SK-N-SH (cell line): ENCODE results near the gene MICU2. TPM values are rescaled to one million over a fixed set of nuclear protein-coding genes. Genes with fewer than 3 reads are reported as not detected.

ENCODE experiments used
- CTCF ChIA-PET: fragments of 300-600, 350-600 bp; formaldehyde crosslinking; extraction: SDS; loops from one replicate; lab custom pipeline; 2021; lab: Yijun Ruan, JAX
- POLR2A ChIA-PET: fragments of 350-600 bp; sonication (Branson Sonifier 250); formaldehyde crosslinking; extraction: SDS; loops from one replicate; lab custom pipeline; 2020; ENCODE audit warnings: antibody characterized with exemption, inconsistent platforms; lab: Yijun Ruan, JAX
- DNase-seq: peaks from one replicate; pipeline ENCODE4 v3.0.0; 2012
- H2AFZ ChIP-seq: fragments of 200-600 bp; sonication (generic); 2 replicates; pipeline ENCODE4 v1.8.1; 2016; ENCODE audit warnings: antibody characterized with exemption, mild to moderate bottlenecking, low read depth
- H3F3A ChIP-seq: fragments of 200-600 bp; sonication (generic); replicated peaks from 2 replicates; pipeline ENCODE3; 2016; ENCODE audit warnings: antibody characterized with exemption, mild to moderate bottlenecking; ENCODE audit not compliant: insufficient read depth
- H3K27ac ChIP-seq, 2 experiments: fragments of 200-500 bp in 1 of 2; fragments of 200-600 bp in 1 of 2; sonication (Bioruptor generic) in 1 of 2; sonication (generic), shearing (Covaris generic) in 1 of 2; 2 replicates each; pipeline versions ENCODE4 v1.5.1 to v1.6.1; 2014 to 2016; ENCODE audit warnings: low read depth in 2 of 2, inconsistent platforms in 1 of 2, low read length in 1 of 2, mild to moderate bottlenecking in 1 of 2, mixed read lengths in 1 of 2
- H3K27me3 ChIP-seq: fragments of 200-600 bp; sonication (generic), shearing (Covaris generic); 2 replicates; pipeline ENCODE4 v1.6.1; 2016; ENCODE audit warnings: mixed run types; ENCODE audit not compliant: insufficient read depth
- H3K36me3 ChIP-seq, 2 experiments: fragments of 200-500 bp in 1 of 2; fragments of 200-600 bp in 1 of 2; sonication (Bioruptor generic) in 1 of 2; sonication (generic) in 1 of 2; replicated peaks in 1 of 2; 2 replicates each; pipeline versions ENCODE3 to v1.5.1; 2014 to 2016; ENCODE audit warnings: low read length in 1 of 2, mild to moderate bottlenecking in 1 of 2; ENCODE audit not compliant: insufficient read depth in 2 of 2, control insufficient read depth in 1 of 2
- H3K4me1 ChIP-seq, 2 experiments: fragments of 200-500 bp in 1 of 2; fragments of 200-600 bp in 1 of 2; sonication (Bioruptor generic) in 1 of 2; sonication (generic), shearing (Covaris generic) in 1 of 2; 2 replicates each; pipeline versions ENCODE4 v1.5.1 to v1.6.1; 2014 to 2016; ENCODE audit warnings: low read depth in 1 of 2, low read length in 1 of 2, mixed run types in 1 of 2; ENCODE audit not compliant: insufficient read depth in 2 of 2, control insufficient read depth in 1 of 2
- H3K4me2 ChIP-seq: fragments of 200-600 bp; sonication (generic), shearing (Covaris generic); 2 replicates; pipeline ENCODE4 v1.6.1; 2017; ENCODE audit warnings: mixed run types
- H3K4me3 ChIP-seq, 2 experiments: fragments of 200-500 bp in 1 of 2; fragments of 200-600 bp in 1 of 2; sonication (Bioruptor generic) in 1 of 2; sonication (generic), shearing (Covaris generic) in 1 of 2; 2 replicates each; pipeline versions ENCODE4 v1.5.1 to v1.8.1; 2014 to 2016; ENCODE audit warnings: low read depth in 2 of 2, inconsistent platforms in 1 of 2, low read length in 1 of 2, mild to moderate bottlenecking in 1 of 2, mixed read lengths in 1 of 2, moderate library complexity in 1 of 2
- H3K79me2 ChIP-seq: fragments of 200-600 bp; sonication (generic); 2 replicates; pipeline ENCODE4 v1.8.1; 2017; ENCODE audit warnings: mild to moderate bottlenecking; ENCODE audit not compliant: insufficient read depth
- H3K9ac ChIP-seq: fragments of 200-600 bp; sonication (generic); 2 replicates; pipeline ENCODE4 v1.6.1; 2017; ENCODE audit warnings: mixed run types
- H3K9me2 ChIP-seq: fragments of 200-600 bp; sonication (generic); 2 replicates; pipeline ENCODE4 v1.6.1; 2017; ENCODE audit warnings: mixed run types
- H3K9me3 ChIP-seq: fragments of 200-600 bp; sonication (generic); 2 replicates; pipeline ENCODE4 v1.6.1; 2017; ENCODE audit warnings: mixed run types, mild to moderate bottlenecking, moderate library complexity
- H4K20me1 ChIP-seq: fragments of 200-600 bp; sonication (generic); 2 replicates; pipeline ENCODE4 v1.6.1; 2017; ENCODE audit warnings: mild to moderate bottlenecking, mixed run types; ENCODE audit not compliant: insufficient read depth
- CHD2 ChIP-seq: fragments of 150-350 bp; IDR thresholded peaks from 2 replicates; pipeline ENCODE4 v1.6.1; 2018; ENCODE audit warnings: low read length; ENCODE audit not compliant: partially characterized antibody
- EZH2phosphoT487 ChIP-seq: fragments of 200-600 bp; sonication (generic); IDR thresholded peaks from 2 replicates; pipeline ENCODE4 v1.6.1; 2017; ENCODE audit warnings: low read depth, mixed run types, mild to moderate bottlenecking, antibody characterized with exemption, moderate library complexity, borderline replicate concordance
- FOXJ3 ChIP-seq: sonication (generic); formaldehyde crosslinking; IDR thresholded peaks from 2 replicates; pipeline ENCODE4 v1.5.1; 2020; ENCODE audit warnings: mild to moderate bottlenecking, missing genetic modification reagents
- FOXM1 ChIP-seq: IDR thresholded peaks from 2 replicates; pipeline ENCODE4 v1.4.0; 2012; ENCODE audit warnings: low read depth, mild to moderate bottlenecking
- GABPA ChIP-seq: IDR thresholded peaks from 2 replicates; pipeline ENCODE4 v1.4.0; 2012; ENCODE audit warnings: low read depth, mild to moderate bottlenecking
- GATA2 ChIP-seq: sonication (generic); formaldehyde crosslinking; IDR thresholded peaks from 2 replicates; pipeline ENCODE4 v1.5.0; 2020; ENCODE audit warnings: mild to moderate bottlenecking, missing genetic modification reagents
- IRF3 ChIP-seq: fragments of 150-350 bp; IDR thresholded peaks from 2 replicates; pipeline ENCODE4 v1.6.1; 2016; ENCODE audit warnings: mild to moderate bottlenecking, low read depth, low read length
- JUND ChIP-seq: IDR thresholded peaks from 2 replicates; pipeline ENCODE4 v1.4.0; 2012
- RAD21 ChIP-seq: IDR thresholded peaks from 2 replicates; pipeline ENCODE4 v1.6.1; 2012; ENCODE audit warnings: mild to moderate bottlenecking, low read length
- REST ChIP-seq: IDR thresholded peaks from 2 replicates; pipeline ENCODE4 v1.6.1; 2012; ENCODE audit warnings: mild to moderate bottlenecking, low read depth, low read length, moderate library complexity
- TCF12 ChIP-seq: IDR thresholded peaks from 2 replicates; pipeline ENCODE4 v1.4.0; 2012
- WGBS: methylation state at CpG from one replicate; pipeline ENCODE4 v1.1.6; 2017; ENCODE audit warnings: low lambda C conversion rate; 5-methylcytosine and 5-hydroxymethylcytosine counted together
- polyA plus RNA-seq, 3 experiments: library from polyadenylated mRNA; depleted of rRNA; stranded (reverse); fragments of >200 nt; gene quantifications; 2 replicates each; pipeline ENCODE4 v1.2.3, GENCODE V29; 2012
- TF ChIP-seq, protein P1 (sequence below): fragments of 150-350 bp; IDR thresholded peaks from 2 replicates; pipeline ENCODE4 v1.6.1; 2017; ENCODE audit warnings: antibody characterized with exemption, low read length, low read depth, borderline replicate concordance
- TF ChIP-seq, protein P2 (sequence below): IDR thresholded peaks from 2 replicates; pipeline ENCODE4 v1.4.0; 2012; ENCODE audit warnings: low read depth

MICU2 gene
- polyA plus RNA-seq, 1 of the 3 experiments (the other 2 are of a cell fraction): 46.4 TPM

DNA sequence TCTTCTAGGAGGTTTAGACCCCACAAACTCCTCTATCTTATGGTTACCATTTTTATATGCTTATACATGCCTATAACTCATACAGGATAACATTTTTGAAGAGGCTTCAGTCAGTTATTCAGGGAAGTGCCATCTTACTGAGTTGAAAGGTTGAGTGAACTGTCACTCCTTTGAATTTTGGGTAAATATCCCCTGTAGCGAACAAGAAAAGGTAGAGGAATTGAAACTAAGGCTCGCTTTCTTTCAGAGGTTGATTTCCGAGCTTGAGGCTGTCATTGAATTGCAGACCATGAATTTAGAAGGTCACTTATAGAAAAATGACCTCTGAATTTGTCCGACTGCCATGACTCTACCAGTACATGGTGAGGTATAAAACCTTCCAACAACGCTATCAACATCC is 35.1 kb downstream of the MICU2 start:
- DNase-seq: no peak
- H3K27ac ChIP-seq: no peak overlapping the region
- H3K4me2 ChIP-seq: no peak overlapping the region
- no peaks in the 10 kb centered on the region for H3K27me3 ChIP-seq
- peaks cover 11% of the 10 kb centered on the region; the same call in 1 of the 2 replicates for H3K79me2 ChIP-seq
- WGBS: 94% methylated on average over 5 of the region's 5 CpGs
- H3K9me2 ChIP-seq: no peaks in the 10 kb centered on the region
- no peaks in the 10 kb centered on the region for H3K4me1 ChIP-seq
- no peaks in the 10 kb centered on the region for H3K9me3 ChIP-seq
- TF ChIP-seq TCF12 (no peak), JUND (no peak), REST (no peak), CHD2 (no peak), IRF3 (no peak), FOXJ3 (CRISPR knock-in tag) (no peak), EZH2phosphoT487 (no peak), FOXM1 (no peak), GABPA (no peak), GATA2 (CRISPR knock-in tag) (no peak), RAD21 (no peak)
- TF ChIP-seq, protein P1, sequence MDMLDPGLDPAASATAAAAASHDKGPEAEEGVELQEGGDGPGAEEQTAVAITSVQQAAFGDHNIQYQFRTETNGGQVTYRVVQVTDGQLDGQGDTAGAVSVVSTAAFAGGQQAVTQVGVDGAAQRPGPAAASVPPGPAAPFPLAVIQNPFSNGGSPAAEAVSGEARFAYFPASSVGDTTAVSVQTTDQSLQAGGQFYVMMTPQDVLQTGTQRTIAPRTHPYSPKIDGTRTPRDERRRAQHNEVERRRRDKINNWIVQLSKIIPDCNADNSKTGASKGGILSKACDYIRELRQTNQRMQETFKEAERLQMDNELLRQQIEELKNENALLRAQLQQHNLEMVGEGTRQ: no peak
- TF ChIP-seq, protein P2, sequence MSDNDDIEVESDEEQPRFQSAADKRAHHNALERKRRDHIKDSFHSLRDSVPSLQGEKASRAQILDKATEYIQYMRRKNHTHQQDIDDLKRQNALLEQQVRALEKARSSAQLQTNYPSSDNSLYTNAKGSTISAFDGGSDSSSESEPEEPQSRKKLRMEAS: no peak
- H4K20me1 ChIP-seq: no peaks in the 10 kb centered on the region
- CTCF ChIA-PET: no interaction called here
- no peak overlapping the region for H3K9ac ChIP-seq
- no peaks in the 10 kb centered on the region for H3F3A ChIP-seq
- H3K4me3 ChIP-seq: no peak overlapping the region
- no peak overlapping the region for H2AFZ ChIP-seq
- POLR2A ChIA-PET: no interaction called here
- H3K36me3 ChIP-seq: peaks cover 16 to 17% of the 10 kb centered on the region in 2 experiments
